Measurements from ENCODE around the gene ASMTL. TPM values are rescaled to one million over a fixed set of nuclear protein-coding genes. Genes with fewer than 3 reads are reported as not detected.
"Not testable (repeated sequence)": the region's sequence is repeated elsewhere in the genome, so short reads cannot be mapped to it uniquely, and the experiment has no call there.

The ASMTL gene
- total RNA-seq, 1 donor from 2014 or later: 45.5 TPM

- no peak for TF ChIP-seq CTCF (IDR thresholded peaks at IDR 0.05; ENCODE audit: partially characterized antibody, unreplicated experiment)
- Mint-ChIP-seq H3K27ac (ENCODE audit: unreplicated experiment) (no peak overlapping the region), H3K9me3 (ENCODE audit: unreplicated experiment) (peaks cover 15% of the 10 kb centered on the region), H3K36me3 (ENCODE audit: unreplicated experiment) (peaks cover 27% of the 10 kb centered on the region), H3K4me3 (ENCODE audit: unreplicated experiment) (no peak overlapping the region), H3K4me1 (ENCODE audit: low read depth, unreplicated experiment) (no peaks in the 10 kb centered on the region), H3K27me3 (ENCODE audit: unreplicated experiment) (peaks cover 6% of the 10 kb centered on the region)
- DNase-seq: no peak
Observed at GRCh38 chrX:1416965-1417760, 35.5 kb downstream of the ASMTL start.

GRCh38 chrX:1416327-1416784 is 36.4 kb downstream of the ASMTL start:
- peaks cover 17% of the 10 kb centered on the region for H3K9me3 Mint-ChIP-seq (ENCODE audit: unreplicated experiment)
- no peak overlapping the region for H3K4me3 Mint-ChIP-seq (ENCODE audit: unreplicated experiment)
- TF ChIP-seq CTCF (IDR thresholded peaks at IDR 0.05; ENCODE audit: partially characterized antibody, unreplicated experiment): no peak
- H3K36me3 Mint-ChIP-seq (ENCODE audit: unreplicated experiment): peaks cover 20% of the 10 kb centered on the region
- no peak for DNase-seq
- H3K27ac Mint-ChIP-seq (ENCODE audit: unreplicated experiment): no peak overlapping the region
- H3K27me3 Mint-ChIP-seq (ENCODE audit: unreplicated experiment): peaks cover 6% of the 10 kb centered on the region
- no peaks in the 10 kb centered on the region for H3K4me1 Mint-ChIP-seq (ENCODE audit: low read depth, unreplicated experiment)

GRCh38 chrX:1412551-1413161 is 40.1 kb downstream of the ASMTL start:
- TF ChIP-seq CTCF (IDR thresholded peaks at IDR 0.05; ENCODE audit: partially characterized antibody, unreplicated experiment): no peak
- no peak for DNase-seq
- Mint-ChIP-seq H3K4me1 (ENCODE audit: low read depth, unreplicated experiment) (no peaks in the 10 kb centered on the region), H3K9me3 (ENCODE audit: unreplicated experiment) (peaks cover 9% of the 10 kb centered on the region), H3K27ac (ENCODE audit: unreplicated experiment) (no peak overlapping the region), H3K4me3 (ENCODE audit: unreplicated experiment) (no peak overlapping the region), H3K27me3 (ENCODE audit: unreplicated experiment) (peaks cover 2% of the 10 kb centered on the region), H3K36me3 (ENCODE audit: unreplicated experiment) (peaks cover 9% of the 10 kb centered on the region)

GRCh38 chrX:1411326-1411725 is 41.4 kb downstream of the ASMTL start:
- no peak for TF ChIP-seq CTCF (IDR thresholded peaks at IDR 0.05; ENCODE audit: partially characterized antibody, unreplicated experiment)
- DNase-seq: no peak
- no peaks in the 10 kb centered on the region for H3K4me1 Mint-ChIP-seq (ENCODE audit: low read depth, unreplicated experiment)
- no peak overlapping the region for H3K4me3 Mint-ChIP-seq (ENCODE audit: unreplicated experiment)
- peaks cover 9% of the 10 kb centered on the region for H3K36me3 Mint-ChIP-seq (ENCODE audit: unreplicated experiment)
- peaks cover 2% of the 10 kb centered on the region for H3K27me3 Mint-ChIP-seq (ENCODE audit: unreplicated experiment)
- peaks cover 9% of the 10 kb centered on the region for H3K9me3 Mint-ChIP-seq (ENCODE audit: unreplicated experiment)
- H3K27ac Mint-ChIP-seq (ENCODE audit: unreplicated experiment): no peak overlapping the region

- no peak overlapping the region for H3K4me3 Mint-ChIP-seq (ENCODE audit: unreplicated experiment)
- no peaks in the 10 kb centered on the region for H3K36me3 Mint-ChIP-seq (ENCODE audit: unreplicated experiment)
- H3K27me3 Mint-ChIP-seq (ENCODE audit: unreplicated experiment): peaks cover 2% of the 10 kb centered on the region
- peaks cover 4% of the 10 kb centered on the region for H3K9me3 Mint-ChIP-seq (ENCODE audit: unreplicated experiment)
- DNase-seq: no peak
- no peaks in the 10 kb centered on the region for H3K4me1 Mint-ChIP-seq (ENCODE audit: low read depth, unreplicated experiment)
- no peak for TF ChIP-seq CTCF (IDR thresholded peaks at IDR 0.05; ENCODE audit: partially characterized antibody, unreplicated experiment)
- no peak overlapping the region for H3K27ac Mint-ChIP-seq (ENCODE audit: unreplicated experiment)
Observed at GRCh38 chrX:1407035-1407434, 45.7 kb downstream of the ASMTL start.

- not testable (repeated sequence) for H3K4me3 Mint-ChIP-seq (ENCODE audit: unreplicated experiment); H3K27ac Mint-ChIP-seq (ENCODE audit: unreplicated experiment); DNase-seq; H3K36me3 Mint-ChIP-seq (ENCODE audit: unreplicated experiment); H3K27me3 Mint-ChIP-seq (ENCODE audit: unreplicated experiment); H3K4me1 Mint-ChIP-seq (ENCODE audit: low read depth, unreplicated experiment); H3K9me3 Mint-ChIP-seq (ENCODE audit: unreplicated experiment)
Observed at GRCh38 chrX:1405769-1406168, 46.9 kb downstream of the ASMTL start.

GRCh38 chrX:1403867-1404266 is 48.8 kb downstream of the ASMTL start:
- not testable (repeated sequence) for H3K4me1 Mint-ChIP-seq (ENCODE audit: low read depth, unreplicated experiment); H3K27me3 Mint-ChIP-seq (ENCODE audit: unreplicated experiment); H3K4me3 Mint-ChIP-seq (ENCODE audit: unreplicated experiment); H3K9me3 Mint-ChIP-seq (ENCODE audit: unreplicated experiment); DNase-seq; H3K27ac Mint-ChIP-seq (ENCODE audit: unreplicated experiment); H3K36me3 Mint-ChIP-seq (ENCODE audit: unreplicated experiment)
